Glomerular visceral epithelial cell (primary cell): ENCODE measurements around the gene DNAH10.

Experiments used
- DNase-seq: peaks from one replicate; pipeline ENCODE4 v3.0.0-alpha.2; 2016; ENCODE audit errors: extremely low spot score

Gene DNAH10

DNA sequence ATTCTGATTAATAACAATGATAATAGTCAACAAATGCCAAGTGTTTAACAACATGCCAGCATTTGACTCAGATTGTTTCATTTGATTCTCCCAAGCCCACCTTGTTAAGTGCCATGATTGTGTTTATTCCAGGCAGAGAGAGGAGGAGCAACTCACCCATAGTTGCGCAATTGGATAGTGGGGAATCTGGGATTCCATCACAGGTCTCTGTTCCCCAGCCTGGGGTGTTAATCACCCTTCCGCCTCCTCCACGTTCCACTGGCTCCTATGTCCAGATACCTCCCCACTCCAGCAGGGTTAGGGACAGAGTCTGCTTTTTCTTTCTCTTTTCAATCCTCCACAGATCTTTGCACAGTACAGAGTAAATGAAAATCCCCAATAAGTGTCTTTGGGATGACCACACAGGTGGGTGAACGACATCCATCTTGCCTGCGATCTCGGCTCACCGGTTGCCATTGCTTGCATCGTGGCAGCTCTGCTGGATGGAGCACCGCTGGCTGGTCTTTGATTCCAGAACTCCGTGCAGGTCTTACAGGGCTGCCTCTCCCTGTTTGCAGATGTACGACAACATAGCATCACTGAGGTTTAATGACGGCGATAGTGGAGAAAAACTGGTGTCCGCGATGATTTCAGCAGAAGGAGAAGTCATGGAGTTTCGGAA, 78.8 kb downstream of the DNAH10 start:
- DNase-seq, result no peak

DNA sequence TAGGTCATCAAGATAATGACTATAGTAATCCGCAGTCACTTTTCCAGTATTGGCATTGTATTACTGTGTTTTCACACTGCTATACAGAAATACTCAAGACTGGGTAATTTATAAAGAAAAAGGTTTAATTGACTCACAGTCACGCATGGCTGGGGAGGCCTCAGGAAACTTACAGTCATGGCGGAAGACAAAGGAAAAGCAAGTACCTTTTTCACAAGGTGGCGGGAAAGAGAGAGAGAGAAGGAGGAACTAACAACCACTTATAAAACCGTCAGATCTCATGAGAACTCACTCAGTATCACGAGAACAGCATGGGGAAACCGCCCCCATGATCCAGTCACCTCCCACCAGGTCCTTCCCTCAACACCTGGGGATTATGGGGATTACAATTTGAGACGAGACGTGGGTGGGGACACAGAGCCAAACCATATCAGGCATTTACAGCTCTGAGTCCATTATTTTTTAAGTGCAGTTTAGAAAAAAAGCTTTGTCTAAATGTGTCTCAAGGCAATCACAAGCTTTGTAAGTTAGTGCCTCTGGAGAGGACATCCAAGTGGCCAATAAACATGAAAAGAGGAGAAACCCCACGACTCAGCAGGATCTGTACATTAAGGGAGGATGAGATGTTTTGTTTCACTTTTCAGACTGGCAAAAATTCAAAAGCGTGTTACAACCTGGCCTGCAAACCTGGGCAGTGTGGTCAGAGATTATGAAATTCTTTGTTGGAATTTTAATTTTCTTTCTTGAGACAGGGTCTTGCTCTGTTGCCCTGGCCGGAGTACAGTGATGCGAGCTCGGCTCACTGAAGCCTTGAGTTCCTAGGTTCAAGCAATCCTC, 82.0 kb downstream of the DNAH10 start:
- DNase-seq, result no peak

DNA sequence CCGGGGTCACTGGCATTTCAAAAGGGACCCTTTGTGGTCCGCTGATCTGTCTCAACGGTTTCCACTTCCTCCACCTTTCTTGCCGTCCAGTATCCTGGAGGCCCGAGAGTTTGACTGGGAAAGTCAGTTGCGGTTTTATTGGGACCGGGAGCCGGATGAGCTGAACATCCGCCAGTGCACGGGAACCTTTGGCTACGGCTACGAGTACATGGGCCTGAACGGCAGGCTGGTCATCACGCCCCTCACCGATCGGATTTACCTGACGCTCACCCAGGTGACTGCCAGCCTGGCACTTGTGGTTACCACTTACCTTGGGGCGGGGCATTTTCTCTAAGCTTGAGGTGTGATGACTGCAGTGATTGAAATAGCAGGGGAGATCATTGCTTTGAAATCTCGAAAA, 83.8 kb downstream of the DNAH10 start:
- DNase-seq, result no peak

DNA sequence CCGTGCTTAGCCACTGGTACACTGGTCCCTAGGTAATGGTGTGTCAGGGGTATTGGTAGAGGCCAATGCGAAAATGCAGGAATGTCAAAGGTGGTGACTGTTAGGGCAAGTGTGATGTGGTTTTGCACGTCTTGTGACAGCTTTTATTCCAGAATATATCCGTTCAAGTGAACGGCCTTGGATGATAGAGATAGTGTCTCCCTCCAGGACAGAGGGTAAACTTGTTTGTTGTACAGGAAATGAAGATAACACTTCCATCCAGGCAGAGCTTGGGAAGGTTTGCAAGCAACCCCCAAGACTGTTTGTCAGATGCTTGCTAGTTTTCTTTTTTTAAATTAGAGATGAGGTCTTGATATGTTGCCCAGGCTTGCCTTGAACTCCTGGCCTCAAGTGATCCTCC, 84.2 kb downstream of the DNAH10 start:
- DNase-seq, result no peak

DNA sequence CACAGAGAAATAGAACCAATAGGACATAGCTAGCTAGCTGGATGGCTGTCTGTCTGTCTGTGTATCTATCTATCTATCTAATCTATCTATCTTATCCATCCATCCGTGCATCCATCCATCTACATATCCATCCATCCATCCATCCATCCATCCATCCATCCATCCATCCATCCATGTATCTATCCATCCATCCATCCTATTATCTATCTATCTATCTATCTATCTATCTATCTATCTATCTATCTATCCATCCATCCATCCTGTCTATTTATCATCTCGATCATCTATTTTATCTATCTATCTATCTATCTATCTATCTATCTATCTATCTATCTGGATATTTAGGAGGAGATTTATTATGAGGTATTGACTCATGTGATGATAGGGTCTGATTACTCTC, 84.9 kb downstream of the DNAH10 start:
- no peak for DNase-seq

DNA sequence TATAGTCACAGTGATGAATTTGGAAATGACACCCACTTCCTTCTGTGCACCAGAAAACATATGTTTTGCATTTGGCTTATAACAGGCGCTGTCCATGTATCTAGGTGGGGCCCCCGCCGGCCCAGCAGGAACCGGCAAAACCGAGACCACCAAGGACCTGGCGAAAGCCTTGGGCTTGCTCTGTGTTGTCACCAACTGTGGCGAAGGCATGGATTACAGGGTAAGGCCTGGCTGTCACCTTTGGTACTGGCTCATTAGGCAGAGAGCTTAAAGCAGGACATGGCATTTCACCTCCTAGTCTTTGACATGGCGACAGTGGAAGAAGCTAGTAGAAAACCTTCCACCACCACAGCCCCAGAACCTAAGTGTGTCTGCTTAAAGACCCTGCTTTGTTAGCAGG, 85.8 kb downstream of the DNAH10 start:
- no peak for DNase-seq

DNA sequence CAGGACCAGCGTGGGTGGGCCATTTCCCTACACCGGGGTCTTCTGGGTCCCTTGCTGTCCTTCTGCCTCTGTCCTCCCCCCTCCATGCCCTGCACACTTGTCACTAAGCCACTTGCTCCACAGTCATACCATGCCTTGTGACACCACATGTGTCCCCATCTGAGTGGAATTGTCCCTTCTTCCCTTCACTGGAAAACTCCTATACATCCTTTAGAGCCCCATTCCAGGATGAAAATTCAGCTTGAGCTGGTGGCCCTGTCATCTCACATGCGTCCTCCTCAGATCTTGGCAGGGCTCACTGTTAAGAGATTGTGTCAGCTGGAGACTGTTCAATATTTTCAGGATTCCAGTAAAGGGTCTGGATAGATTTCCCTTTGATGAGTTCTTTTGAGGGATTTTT, 87.4 kb downstream of the DNAH10 start:
- no peak for DNase-seq

DNA sequence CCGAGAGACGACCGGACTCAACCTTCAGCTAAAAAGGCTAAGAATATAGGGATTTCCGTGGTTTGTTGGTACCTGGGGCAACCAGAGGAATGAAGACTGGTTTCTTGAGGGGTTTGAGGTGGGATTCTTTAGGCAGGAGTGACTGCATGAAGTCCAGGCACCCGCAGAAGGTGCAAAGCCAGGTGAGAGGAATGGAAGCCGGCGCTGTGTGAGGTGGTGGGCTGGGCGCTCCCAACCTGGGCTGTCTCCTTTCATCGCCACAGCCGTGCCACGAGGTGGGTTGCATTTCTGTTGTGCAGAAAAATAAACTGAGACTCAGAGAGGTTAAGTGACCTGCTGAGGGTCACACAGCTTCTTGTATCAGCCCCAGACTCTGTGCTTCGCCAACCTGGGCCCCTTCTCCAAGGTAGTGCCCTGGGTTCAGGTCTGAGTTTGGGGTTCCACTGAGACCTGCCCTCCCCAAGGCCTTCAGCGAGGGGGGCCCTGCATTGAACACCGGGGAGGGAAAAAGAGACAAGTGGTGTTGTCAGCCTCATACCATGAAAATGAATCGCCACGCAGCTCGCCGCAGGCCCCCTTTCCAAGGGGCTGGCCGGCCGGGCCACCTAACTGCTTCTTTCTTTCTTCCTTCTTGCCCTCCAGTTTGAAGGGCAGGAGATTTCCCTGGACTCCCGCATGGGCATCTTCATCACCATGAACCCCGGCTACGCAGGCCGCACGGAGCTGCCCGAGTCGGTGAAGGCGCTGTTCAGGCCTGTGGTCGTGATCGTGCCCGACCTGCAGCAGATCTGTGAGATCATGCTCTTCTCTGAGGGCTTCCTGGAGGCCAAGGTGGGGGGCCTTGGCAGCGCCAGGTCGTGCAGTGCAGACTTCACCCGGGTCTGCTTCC, 88.4 kb downstream of the DNAH10 start:
- DNase-seq, result no peak

DNA sequence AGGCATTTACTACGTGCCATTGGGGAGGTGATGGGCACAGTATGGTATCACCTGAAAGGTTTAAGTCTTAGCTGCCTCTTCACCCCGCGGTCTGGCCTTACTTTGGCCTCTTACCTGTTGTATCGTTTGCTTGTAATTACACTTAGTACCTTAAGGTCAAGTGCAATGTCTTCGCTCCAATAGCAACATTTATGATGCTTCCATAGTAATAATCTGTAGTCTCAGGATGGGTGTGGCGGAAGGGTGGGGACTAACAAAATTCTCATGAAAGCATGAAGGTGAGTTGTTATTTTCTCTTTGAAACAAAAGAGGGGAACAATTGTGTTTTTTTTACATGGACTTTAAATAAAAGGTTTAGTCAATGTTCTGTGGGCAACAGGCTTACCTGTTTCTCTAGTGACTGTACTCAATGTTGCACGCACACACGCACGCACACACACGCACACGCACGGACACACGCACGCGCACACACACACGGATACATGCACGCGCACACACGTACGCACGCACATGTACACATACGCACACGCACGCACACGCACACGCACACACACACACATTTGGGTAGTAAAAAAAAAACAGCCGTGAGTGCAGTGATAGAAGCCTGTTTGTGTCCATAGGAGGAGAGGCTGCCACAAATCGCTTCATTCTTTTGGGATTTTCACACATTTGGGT, 91.4 kb downstream of the DNAH10 start:
- no peak for DNase-seq

DNA sequence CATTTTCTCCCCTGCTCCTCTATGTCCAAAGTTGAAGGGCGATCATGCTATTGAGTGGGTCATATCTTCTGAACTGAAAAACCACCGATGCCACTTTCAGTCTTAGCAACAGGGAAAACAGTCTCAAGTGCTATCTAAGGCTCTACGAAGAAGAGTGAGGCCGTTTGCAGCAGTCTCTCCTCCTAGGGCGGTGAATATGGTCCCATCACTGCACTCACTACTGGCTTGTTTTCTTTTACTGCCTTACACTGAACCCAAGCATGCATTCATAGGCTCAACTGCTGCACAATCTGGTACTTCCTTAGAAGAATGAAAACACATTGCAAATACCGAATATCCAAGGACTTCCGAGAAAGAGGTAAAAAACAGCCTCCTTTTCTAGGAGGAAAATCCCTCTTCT, 92.1 kb downstream of the DNAH10 start:
- DNase-seq, result no peak

DNA sequence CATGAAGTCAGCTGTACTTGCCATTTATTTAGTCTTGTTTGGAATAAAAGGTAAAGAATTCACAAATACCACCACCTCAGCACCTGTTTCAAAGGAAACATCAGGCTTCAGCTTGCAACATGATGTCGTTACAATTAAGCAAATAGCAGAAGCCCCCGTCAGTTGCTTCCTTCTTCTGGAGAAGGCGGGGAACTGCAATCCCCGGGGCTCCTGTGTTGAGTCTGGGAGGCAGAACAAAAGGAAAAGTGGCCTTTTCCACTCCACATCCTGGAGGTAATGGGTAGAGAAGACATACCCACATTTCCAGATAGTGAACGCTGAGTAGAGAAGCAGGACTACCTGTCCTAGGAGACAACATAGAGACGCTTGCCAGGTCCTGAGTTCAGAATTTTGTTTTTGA, 92.8 kb downstream of the DNAH10 start:
- no peak for DNase-seq

DNA sequence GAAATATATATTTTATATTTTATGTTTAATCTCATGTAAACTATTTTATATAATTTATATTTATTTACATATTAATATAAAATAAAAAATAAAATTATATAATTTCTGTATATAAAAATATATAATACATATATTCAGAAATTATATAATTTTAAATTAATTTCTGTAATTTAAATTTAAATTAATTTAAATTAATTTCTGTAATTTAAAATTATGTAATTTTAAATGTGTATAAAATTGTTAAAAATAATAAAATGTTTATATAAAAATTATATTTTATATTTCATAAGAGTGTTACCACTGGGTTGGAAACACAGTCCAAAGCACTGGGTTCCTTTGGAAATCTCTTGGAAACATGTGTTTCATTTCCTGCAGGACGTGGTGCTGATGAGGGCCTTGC, 94.6 kb downstream of the DNAH10 start:
- DNase-seq, result no peak

DNA sequence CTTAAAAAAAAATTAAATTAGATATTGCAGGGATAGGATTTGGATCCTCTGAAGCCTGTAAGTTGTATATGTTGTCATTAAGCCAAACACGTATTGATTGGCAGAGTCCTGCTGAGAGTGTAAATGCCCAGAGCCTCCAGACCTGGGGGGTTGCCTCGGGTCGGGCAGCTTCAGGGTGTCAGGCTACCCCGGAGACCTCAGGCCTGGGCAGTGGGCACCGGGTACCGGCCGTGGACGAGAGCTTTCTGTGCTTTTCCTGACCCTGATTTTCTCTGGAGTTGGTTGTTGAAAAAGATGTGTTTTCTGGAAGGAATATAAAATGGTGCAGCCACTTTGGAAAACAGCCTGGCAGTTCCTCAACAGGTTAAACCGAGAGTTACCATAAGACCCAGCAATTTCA, 96.1 kb downstream of the DNAH10 start:
- no peak for DNase-seq

DNA sequence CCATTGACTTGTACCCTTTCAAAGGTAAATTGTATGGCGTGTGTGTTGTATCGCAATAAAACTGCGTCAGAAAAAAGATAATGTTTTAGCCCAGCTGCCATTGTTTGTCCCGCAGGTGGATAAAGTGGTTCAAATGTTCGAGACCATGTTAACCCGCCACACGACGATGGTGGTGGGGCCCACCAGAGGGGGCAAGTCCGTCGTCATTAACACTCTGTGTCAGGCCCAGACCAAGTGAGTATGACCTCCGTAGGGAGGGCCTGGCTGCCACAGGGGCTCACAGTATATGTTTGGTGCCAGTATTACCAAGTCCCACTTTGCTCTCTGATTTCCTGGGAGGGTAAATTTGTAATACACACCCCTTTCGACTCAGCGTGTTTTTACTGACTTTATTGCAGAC, 96.9 kb downstream of the DNAH10 start:
- no peak for DNase-seq

DNA sequence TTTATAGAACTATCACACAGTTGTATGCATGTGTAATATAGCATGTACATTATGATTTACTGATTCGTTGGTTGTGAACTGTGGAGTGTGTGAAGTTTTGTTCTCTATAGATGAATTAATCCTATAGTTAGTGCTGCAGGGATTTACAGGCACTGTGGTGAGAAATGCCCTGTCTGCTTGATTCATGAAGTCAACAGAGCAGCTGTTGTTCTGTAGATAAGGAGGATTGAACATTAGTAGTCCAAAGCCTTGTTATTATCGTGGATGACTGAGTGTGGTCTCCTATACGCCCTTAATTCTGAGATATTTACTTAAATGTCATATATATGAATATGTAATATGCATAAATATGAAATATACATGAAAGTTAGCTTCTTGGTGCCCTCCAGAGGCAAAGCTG, 98.3 kb downstream of the DNAH10 start:
- DNase-seq, result no peak

DNA sequence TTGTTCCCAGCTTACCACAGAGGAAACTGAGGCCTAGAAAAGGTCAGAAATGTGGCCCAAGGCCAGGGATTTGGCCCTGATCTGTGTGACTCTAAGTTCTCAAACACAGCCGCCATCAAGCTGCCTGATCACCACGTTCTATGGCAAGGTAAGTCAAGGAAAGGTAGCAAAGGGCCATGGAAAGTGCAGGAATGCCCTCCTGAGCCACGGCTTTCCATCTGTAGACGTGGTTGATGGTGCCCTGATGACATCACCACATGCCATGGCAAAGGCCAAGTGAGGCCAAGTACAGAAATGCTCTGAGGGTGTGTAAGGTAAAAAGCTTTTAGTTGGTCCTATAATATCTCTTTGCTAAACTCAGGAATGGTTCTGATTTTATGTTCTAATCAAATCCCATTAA, 99.3 kb downstream of the DNAH10 start:
- no peak for DNase-seq

DNA sequence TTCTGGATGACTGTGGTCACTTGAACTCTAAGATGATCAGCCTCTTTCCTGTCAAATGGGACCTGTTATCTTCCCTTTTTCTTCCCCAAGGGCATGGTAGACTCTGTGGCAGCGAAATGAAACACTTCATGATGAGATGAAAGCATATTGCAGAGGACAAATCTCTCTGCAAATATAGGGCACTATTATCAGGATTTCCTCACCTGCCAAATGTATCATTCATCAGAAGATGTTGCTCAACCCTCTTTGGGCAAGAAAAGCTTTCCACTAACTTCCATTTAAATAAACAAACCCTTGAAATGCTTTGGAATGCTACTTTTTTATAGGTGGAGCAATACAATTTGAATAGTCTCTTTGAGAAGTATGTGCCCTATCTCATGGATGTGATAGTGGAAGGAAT, 105.0 kb downstream of the DNAH10 start:
- DNase-seq, result no peak

DNA sequence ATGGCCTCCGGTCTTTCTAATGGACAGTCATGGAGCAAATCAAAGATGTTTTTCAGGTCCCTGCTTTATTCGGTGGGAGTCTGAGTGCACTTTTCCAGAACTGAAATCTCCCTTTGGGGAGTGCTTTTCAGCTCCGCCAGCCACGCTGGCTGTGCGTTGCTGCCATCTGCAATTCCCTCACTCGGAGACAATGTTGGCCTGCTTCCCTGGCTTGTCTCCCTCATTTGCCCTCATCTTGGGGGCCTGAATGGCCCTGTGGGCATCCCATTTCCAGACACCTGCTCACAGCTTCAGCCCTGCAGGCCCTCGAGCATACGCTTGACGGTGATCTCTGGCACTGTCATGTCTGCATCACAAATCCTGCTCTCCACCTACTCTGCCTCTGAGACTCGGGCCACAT, 106.7 kb downstream of the DNAH10 start:
- DNase-seq, result no peak

DNA sequence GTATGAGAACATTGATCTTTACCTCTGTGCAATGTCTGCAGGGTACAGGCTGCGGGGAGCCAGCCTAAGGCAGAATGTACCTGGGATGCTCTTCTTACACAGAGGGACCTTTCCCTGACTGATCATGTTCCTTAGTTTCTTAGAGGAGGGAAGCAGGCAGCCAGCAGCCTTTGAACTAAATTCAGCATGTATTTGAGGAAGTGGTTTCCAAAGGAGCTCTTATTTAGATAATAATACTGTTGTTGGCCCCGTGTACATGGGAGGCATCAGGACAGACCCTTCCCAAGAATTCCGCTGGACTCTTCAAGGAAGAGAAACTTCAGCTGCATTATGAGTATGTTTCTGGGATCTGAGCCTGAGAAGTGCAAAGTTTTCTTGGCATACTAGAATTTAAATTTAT, 111.7 kb downstream of the DNAH10 start:
- no peak for DNase-seq

DNA sequence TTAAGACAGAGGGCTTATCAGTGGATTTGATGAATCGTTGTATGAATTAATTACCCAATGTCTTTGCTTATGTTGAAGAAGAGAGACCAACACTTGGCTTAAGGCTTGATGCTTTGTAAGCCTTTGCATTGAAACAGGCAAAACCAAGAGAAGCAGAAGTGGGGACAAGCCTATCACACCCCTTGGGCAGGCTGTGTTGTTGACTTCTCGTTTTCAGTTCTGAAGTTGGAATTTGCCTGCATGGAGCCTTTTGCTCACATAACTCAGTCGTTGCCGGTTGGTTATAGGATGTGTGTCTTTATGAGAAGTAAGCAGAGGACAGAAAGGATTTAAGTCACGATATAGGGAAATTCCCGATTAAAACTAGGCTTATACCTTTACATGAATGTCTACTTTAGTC, 115.9 kb downstream of the DNAH10 start:
- DNase-seq, result no peak

DNA sequence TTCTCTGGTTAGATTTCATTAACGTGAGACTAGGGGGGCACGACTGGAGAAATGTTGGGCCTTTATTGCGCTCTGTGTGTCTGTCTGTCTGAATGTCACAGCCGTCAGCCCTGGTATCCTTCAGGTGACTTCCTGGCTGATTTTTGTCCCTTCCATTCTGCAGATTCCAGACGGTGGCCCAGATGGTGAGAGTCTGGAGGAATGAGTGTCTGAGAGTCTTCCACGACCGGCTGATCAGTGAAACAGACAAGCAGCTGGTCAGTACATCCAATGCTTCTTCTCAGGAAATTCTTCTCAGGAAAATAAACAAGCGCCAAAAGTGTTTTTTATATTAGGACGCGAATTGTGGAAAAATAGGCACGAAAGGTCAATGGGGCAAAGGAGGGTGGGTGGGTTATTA, 117.0 kb downstream of the DNAH10 start:
- DNase-seq, result no peak

DNA sequence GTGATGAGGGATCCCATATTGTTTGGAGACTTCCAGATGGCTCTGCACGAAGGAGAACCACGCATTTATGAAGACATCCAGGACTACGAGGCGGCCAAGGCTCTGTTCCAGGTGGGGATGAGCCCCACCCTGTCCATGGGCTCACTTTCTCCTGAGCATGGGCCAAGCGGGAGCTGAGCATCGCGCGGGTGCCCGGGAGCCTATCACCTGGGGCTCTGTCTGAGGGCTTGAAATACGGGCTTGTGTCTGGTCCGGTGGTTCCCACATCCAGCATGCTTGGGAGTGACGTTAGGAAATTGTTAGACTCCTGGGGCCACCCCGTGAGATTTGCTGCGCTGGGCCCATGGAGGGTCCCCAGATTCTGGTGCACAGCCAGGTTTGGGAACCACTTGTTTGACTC, 117.6 kb downstream of the DNAH10 start:
- DNase-seq, result no peak
